Measurements from ENCODE around the gene NDRG4.
A peak's percentile ranks its signal among the peaks of the same experiment; 100 is the strongest.

The NDRG4 gene

DNA sequence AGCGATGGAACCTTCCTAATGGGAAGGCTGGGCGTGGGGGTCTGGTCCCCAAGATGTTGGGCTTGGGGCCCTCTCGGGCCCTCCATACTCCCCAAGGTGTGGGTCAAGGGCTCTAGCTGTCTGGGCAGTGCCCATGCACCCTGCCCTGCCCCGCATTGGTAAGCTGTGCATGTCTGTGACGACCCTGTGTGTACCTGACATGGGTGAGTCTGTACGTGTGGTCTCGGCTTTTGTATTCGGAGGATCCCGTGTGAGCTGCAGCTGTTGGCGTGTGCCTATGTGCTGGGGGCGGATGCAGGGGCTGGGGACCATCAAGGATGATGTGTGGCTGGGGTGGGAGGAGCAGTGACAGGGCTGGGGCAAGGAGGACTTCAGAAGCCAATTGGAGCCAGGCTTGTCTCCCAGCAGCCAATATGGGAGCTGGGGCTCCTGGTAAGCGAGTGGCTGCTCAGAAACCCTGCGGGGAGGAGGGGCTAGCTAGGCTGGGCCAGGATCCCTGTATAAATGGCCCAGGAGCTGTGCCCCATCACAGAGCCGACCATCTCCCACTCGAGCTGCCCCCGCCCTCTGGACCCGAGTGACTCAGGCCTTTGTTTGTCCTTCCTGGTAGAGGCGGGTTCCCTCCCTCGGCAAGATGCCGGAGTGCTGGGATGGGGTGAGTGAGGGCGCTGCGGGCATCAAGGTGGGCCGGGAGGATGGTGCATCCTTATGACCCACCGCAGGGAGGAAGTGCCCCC, at the start of gene NDRG4:
Gene NDRG4 (plus strand): TSS at position 529 of the 737 bp plus-strand sequence. CDS start 106 bp downstream, at position 635.
- peak; percentile 34 for DNase-seq

DNA sequence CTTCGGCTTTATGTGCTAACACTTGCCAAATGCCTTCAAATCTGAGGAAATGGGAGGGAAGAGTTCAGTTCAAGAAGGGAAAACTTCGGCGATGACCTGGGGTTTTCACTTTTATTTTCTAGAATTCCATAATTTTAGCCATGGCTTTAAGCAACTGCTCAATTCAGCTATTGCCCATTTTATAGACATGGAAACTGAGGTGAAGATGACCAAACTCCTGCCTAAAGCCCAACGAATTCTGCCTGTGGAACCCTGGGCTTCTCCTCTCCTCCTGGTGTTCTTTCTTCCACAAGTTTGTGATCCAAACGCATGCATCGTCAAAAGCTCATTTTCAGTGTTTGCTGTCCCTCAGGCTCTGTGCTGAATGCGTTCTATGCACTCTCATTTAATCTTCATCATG, 49.4 kb upstream of the NDRG4 start:
- DNase-seq, result no peak

- no peak for DNase-seq
Measured at GRCh38 chr16:58451265-58451689, 48.7 kb upstream of the NDRG4 start.

GRCh38 chr16:58451945-58452401, 48.0 kb upstream of the NDRG4 start:
- DNase-seq, result no peak

DNA sequence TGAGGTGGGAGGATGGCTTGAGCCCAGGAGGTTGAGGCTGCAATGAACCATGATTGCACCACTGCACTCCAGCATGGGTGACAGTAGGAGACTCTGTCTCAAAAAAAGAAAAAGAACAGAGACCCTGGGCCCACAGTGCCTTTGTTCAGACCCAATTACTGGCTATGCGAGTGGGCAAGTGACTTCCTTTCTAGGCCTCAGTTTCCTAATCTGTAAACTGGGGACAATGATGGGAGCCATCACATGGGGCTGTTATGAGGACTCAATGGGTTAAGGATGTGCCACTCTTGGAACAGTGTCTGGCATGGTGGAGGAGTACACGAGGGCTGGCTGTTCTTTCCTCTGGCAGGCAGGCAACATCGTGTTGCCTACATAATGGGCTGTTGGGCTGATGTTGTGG, 47.3 kb upstream of the NDRG4 start:
- DNase-seq, result no peak

- DNase-seq, result no peak
Measured at GRCh38 chr16:58454178-58454577, 45.8 kb upstream of the NDRG4 start.

GRCh38 chr16:58454856-58455255, 45.1 kb upstream of the NDRG4 start:
- no peak for DNase-seq

DNA sequence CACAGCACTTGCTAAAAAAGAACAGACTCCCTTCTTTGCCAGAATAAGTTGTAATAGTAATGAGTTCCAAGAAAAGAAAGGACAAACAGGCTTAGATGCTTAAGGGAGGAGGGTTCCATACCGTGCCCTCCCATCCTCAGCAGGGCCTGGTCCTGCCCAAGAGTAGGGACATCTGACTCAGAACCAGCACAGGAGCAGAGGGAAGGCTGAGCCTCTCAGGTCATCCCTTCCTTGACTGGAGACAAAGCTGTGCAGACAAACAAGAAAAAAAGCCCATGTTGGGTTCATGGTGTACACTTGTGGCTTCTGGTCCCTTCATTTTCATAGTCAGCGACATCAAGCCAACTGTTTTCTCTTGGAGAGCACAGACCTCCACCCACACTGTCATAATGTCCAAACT, 44.2 kb upstream of the NDRG4 start:
- DNase-seq, result no peak

GRCh38 chr16:58456193-58456592, 43.8 kb upstream of the NDRG4 start:
- no peak for DNase-seq

DNA sequence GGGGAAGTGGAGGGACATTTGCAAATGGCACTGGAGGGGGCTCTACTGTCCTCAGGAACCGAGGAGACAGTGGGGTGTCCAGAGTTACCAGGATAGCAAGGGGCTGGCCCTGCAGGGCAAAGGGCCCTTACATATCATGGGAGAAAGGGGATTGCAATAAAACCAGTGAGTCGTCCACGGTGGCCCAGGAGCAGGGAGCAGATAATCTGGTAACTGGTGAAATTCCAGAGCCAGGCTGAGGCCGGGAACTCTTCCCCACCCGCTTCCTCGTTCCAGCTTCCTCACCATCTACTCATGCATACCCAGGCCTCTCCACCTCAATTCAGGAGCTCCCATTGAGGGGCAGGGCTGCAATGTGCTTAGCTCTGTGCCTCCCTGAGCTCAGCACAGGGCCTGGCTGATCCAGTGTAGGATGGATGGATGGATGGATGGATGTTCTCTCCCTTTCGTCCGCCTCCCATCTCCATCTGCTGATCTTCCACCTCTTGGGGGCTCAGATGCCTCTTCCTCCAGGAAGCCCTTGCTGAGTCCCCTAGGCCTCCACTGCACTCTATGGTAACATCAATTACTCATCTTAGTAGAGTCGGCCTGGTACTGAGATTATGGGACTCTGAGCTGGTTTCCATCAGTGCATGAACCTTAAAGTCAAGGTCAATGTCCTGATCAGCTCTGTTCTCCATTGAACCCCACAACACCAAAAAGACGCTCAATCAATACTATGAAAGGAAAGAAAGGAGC, 41.2 kb upstream of the NDRG4 start:
- DNase-seq, result no peak

DNA sequence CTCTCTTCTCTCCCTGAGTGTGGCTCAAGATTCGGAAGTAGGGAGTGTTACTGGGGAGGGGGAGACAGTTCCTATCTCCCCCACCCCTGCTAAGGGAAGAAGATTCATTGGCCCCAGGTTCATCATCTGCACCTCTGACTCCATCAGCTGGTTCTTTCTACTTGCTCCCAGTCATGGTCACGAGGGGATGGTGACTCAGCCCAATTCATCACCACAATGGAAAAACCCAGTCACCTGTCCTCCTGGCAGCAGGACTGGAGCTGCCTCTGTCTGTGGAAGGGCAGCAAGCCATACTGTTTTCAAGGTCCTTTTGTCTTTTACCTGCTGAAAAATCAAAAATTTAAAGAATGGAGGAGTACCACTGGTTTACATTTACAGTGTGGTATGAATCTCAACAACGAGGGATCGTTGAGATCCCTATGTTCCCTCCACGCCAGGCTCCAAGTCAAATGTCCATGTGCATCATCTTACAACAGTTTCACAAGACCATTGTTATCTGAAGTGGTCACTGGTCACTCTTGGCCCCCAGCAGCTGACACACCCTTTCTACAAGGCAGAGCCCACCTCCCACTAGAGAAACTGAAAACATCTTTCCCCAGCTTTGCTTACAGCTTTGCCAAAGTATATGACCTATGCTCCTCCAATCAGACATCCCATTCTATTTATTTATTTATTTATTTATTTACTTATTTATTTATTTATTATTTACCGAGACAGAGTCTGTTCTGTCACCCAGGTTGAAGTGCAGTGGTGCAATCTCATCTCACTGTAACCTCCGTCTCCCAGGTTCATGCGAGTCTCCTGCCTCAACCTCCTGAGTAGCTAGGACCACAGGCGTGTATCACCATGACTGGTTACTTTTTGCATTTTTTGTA, 40.4 kb upstream of the NDRG4 start:
- DNase-seq, result no peak

- no peak for DNase-seq
Measured at GRCh38 chr16:58460219-58460610, 39.7 kb upstream of the NDRG4 start.

- DNase-seq, result no peak
Measured at GRCh38 chr16:58461056-58461455, 38.9 kb upstream of the NDRG4 start.

- no peak for DNase-seq
Measured at GRCh38 chr16:58461640-58462039, 38.3 kb upstream of the NDRG4 start.

DNA sequence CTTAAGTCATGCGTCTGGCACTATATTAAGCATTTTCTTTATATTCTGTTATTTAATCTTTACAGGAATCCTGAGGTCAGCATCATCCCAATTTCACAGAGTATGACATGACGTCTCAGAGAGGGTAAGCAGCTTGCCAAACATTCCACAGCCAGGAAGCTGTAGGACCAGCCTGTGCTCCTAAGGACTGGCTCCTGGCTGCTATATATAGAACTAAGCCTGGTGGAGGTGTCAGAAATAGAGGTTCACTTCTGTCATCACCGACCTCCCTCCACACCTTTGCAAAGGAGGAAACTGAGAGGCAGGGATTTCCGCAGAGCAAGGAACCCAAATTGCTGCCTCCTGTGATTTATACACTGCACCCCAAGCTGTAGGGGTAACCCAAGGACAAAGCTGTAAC, 37.9 kb upstream of the NDRG4 start:
- no peak for DNase-seq

DNA sequence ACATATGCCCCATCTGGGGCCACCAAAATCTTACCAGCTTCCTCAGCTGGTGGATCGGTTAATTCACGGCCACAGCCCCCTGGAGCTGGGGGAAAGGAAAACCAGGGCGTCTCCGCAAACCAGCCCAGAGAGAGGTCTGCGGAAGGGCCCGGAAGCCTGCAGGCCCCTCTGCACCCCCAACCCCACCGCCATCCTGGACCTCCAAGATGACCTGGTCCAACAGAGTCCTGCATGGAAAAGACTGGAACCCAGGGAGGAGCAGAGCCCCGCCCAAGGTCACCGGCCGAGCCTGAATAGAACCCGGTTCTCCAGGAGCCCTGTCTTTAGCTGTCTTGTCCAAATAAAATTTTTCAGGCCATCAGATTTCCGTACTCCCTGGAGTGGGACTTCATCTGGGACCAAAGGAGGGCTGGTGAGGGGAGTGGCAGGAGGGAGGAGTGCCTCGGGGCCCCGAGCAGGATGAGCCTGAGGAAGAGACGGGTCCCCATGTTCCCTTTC, 37.4 kb upstream of the NDRG4 start:
- no peak for DNase-seq

DNA sequence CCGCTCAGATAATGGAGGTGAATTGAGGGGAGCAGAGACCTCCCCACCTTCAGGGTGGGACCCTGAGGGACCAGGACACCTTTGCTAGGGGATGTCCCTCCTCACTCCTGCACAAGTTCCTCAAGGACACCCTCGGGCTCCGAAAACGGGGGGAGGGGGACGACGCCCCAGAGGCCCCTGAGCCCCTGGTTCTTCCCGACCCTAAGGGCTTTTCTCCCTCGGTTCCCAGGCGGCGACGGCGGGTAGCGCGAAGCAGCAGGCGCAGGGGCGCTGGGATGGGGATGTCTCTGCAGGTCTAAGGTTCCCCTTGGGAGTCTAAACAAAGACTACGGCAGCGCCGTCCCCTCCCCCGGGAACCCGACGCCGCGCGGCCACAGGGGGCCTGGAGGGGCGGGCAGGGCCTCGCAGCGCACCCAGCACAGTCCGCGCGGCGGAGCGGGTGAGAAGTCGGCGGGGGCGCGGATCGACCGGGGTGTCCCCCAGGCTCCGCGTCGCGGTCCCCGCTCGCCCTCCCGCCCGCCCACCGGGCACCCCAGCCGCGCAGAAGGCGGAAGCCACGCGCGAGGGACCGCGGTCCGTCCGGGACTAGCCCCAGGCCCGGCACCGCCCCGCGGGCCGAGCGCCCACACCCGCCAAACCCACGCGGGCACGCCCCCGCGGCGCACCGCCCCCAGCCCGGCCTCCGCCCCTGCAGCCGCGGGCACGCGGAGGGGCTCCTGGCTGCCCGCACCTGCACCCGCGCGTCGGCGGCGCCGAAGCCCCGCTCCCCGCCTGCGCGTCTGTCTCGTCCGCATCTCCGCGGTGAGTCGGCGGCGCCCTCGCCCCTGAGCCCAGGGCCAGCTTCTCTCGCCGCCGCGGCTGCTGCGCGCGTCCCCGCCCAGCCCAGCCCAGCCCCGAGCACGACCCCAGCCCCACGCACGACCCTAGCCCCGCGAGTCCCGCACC, 36.7 kb upstream of the NDRG4 start:
- DNase-seq, result no peak

- DNase-seq, result no peak
Measured at GRCh38 chr16:58464047-58464915, 35.7 kb upstream of the NDRG4 start.

GRCh38 chr16:58464916-58465731, 34.8 kb upstream of the NDRG4 start:
- no peak for DNase-seq

GRCh38 chr16:58465817-58466216, 34.1 kb upstream of the NDRG4 start:
- DNase-seq, result no peak
